Neural progenitor cell (in vitro differentiated cells): ENCODE data around the gene C9orf72.

ENCODE experiments used
- CTCF ChIP-seq: fragments of 200-600 bp; sonication (generic); IDR thresholded peaks from 2 replicates; pipeline ENCODE4 v1.5.1; 2017; ENCODE audit warnings: antibody characterized with exemption, mild to moderate bottlenecking
- EZH2 ChIP-seq: fragments of 200-600 bp; sonication (generic); IDR thresholded peaks from 2 replicates; pipeline ENCODE4 v1.6.1; 2017; ENCODE audit warnings: antibody characterized with exemption, mild to moderate bottlenecking, moderate library complexity

GRCh38 chr9:27523141-27523540 lies 50.1 kb downstream of the C9orf72 start:
- TF ChIP-seq EZH2 (no peak), CTCF (no peak)
